HG03175 (cell line): ENCODE measurements around the gene POLE.

Source experiments
- ATAC-seq: cut with Tn5 transposase; IDR thresholded peaks from one replicate; pipeline ENCODE4 v1.9.1; 2021; ENCODE audit warnings: mild to moderate bottlenecking, moderate library complexity; ENCODE audit not compliant: unreplicated experiment

Gene POLE

GRCh38 chr12:132617822-132618682 is 69.1 kb downstream of the POLE start:
- ATAC-seq: no peak

- ATAC-seq: no peak
These were observed 69.9 kb downstream of the POLE start for GRCh38 chr12:132617135-132617701.

GRCh38 chr12:132615579-132616038 is 71.5 kb downstream of the POLE start:
- no peak for ATAC-seq

GRCh38 chr12:132614861-132615578 is 72.1 kb downstream of the POLE start:
- no peak for ATAC-seq

GRCh38 chr12:132614029-132614428 is 73.1 kb downstream of the POLE start:
- no peak for ATAC-seq

- ATAC-seq: no peak
These were observed 75.5 kb downstream of the POLE start for GRCh38 chr12:132611620-132612019.

- ATAC-seq: no peak
These were observed 76.1 kb downstream of the POLE start for GRCh38 chr12:132610866-132611602.

GRCh38 chr12:132610051-132610759 is 76.9 kb downstream of the POLE start, which contains the start of gene LRCOL1:
Gene LRCOL1, minus strand, starts transcription at chr12:132610582. Its CDS starts 4,331 bp downstream, at chr12:132606251.
- ATAC-seq: no peak

GRCh38 chr12:132608231-132609171 is 78.6 kb downstream of the POLE start:
- no peak for ATAC-seq

GRCh38 chr12:132606927-132607326 is 80.2 kb downstream of the POLE start:
- ATAC-seq: no peak

- no peak for ATAC-seq
These were observed 80.7 kb downstream of the POLE start for GRCh38 chr12:132606466-132606865.

GRCh38 chr12:132605892-132606291 is 81.2 kb downstream of the POLE start:
- no peak for ATAC-seq

- no peak for ATAC-seq
These were observed 82.3 kb downstream of the POLE start for GRCh38 chr12:132604668-132605441.

- ATAC-seq: no peak
These were observed 83.0 kb downstream of the POLE start for GRCh38 chr12:132604151-132604618.

- ATAC-seq: no peak
These were observed 83.6 kb downstream of the POLE start for GRCh38 chr12:132603240-132604150.

GRCh38 chr12:132602572-132603239 is 84.4 kb downstream of the POLE start:
- no peak for ATAC-seq
